ENCODE measurements around the gene SIX2. TPM values are rescaled to one million over a fixed set of nuclear protein-coding genes. Genes with fewer than 3 reads are reported as not detected.

The SIX2 gene
- total and polyA plus RNA-seq, 4 donors = not detected

GRCh38 chr2:45052388-45052928 is 43.2 kb upstream of the SIX2 start:
- no peak for DNase-seq (ENCODE audit: low spot score)
- WGBS = 91% methylated on average over 5 of the region's 5 CpGs
- Histone ChIP-seq H3K9ac (ENCODE audit: low read depth in 1 of 2, low read length in 2 of 2) (no peak overlapping the region), H3K36me3 (ENCODE audit: control insufficient read depth in 4 of 4, insufficient read depth in 3 of 4, low read depth in 1 of 4, low read length in 3 of 4) (no peaks in the 10 kb centered on the region), H3K27me3 (ENCODE audit: control insufficient read depth in 4 of 4, insufficient read depth in 4 of 4, low read length in 3 of 4) (no peaks in the 10 kb centered on the region), H3K4me1 (ENCODE audit: control insufficient read depth in 4 of 4, insufficient read depth in 4 of 4, low read length in 3 of 4) (no peaks in the 10 kb centered on the region), H3K4me3 (ENCODE audit: low read depth in 1 of 3, low read length in 3 of 3) (no peak overlapping the region), H3K27ac (ENCODE audit: low read depth in 1 of 2, low read length in 2 of 2) (no peak overlapping the region), H3K9me3 (ENCODE audit: control insufficient read depth in 4 of 4, low read length in 3 of 4) (no peaks in the 10 kb centered on the region)
- no peak for TF ChIP-seq FOXA1 (IDR thresholded peaks at IDR 0.05)
- no peak for TF ChIP-seq TAF1 (conservative IDR thresholded peaks at IDR 0.05)
- TF ChIP-seq HNF4G (IDR thresholded peaks at IDR 0.05) = no peak
- TF ChIP-seq HNF4A (conservative IDR thresholded peaks at IDR 0.05) = no peak
- no peak for TF ChIP-seq ZBTB33 (IDR thresholded peaks at IDR 0.05)
- TF ChIP-seq RAD21 (IDR thresholded peaks at IDR 0.05) = no peak
- TF ChIP-seq, protein P1, sequence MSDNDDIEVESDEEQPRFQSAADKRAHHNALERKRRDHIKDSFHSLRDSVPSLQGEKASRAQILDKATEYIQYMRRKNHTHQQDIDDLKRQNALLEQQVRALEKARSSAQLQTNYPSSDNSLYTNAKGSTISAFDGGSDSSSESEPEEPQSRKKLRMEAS (IDR thresholded peaks at IDR 0.05) = no peak
- TF ChIP-seq, protein P2, sequence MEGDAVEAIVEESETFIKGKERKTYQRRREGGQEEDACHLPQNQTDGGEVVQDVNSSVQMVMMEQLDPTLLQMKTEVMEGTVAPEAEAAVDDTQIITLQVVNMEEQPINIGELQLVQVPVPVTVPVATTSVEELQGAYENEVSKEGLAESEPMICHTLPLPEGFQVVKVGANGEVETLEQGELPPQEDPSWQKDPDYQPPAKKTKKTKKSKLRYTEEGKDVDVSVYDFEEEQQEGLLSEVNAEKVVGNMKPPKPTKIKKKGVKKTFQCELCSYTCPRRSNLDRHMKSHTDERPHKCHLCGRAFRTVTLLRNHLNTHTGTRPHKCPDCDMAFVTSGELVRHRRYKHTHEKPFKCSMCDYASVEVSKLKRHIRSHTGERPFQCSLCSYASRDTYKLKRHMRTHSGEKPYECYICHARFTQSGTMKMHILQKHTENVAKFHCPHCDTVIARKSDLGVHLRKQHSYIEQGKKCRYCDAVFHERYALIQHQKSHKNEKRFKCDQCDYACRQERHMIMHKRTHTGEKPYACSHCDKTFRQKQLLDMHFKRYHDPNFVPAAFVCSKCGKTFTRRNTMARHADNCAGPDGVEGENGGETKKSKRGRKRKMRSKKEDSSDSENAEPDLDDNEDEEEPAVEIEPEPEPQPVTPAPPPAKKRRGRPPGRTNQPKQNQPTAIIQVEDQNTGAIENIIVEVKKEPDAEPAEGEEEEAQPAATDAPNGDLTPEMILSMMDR (IDR thresholded peaks at IDR 0.05; ENCODE audit: low read depth, low read length, missing input control) = no peak
- no peak for TF ChIP-seq RXRA (IDR thresholded peaks at IDR 0.05)
- TF ChIP-seq FOXA2 (IDR thresholded peaks at IDR 0.05) = no peak
- no peak for TF ChIP-seq EGR1 (IDR thresholded peaks at IDR 0.05; ENCODE audit: low read depth in 2 of 2)

DNA sequence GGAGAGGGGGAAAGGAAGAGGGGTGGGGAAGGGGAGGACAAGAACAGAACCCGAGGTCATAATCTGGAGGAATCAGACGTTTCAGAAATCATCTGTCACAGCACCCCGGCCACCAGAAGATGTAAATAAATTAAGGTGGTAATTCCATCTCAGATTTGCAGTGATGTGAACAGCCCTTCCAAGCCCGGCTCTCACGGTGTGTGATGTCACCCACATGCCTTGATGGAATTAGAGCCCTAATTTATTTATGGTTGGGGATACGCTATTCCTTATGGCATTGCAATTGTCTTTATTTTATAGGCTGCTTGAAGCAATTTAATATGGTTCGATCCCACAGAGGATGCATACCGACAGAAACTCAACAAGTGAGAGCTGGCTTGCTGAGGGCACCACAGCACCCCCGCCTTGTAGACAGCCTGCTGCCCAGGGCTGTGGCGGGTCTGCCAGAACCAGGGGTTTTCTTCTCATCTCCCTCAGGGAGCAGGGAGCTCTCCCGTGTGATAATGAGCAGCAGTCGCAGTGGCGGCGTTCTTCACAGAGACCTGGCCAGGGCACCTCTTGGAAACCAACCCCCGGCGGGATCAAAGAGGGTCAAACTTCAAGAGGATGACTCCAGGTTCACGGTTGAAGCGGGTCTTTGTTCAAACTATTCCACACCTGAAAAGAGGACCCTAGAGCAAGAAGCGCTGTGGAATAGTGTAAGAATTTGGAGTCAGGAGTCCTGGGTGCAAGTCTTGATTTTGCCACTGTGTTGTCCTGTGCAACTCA is 40.5 kb upstream of the SIX2 start:
- Histone ChIP-seq H3K27ac (ENCODE audit: low read depth in 1 of 2, low read length in 2 of 2) (no peak overlapping the region), H3K27me3 (ENCODE audit: control insufficient read depth in 4 of 4, insufficient read depth in 4 of 4, low read length in 3 of 4) (no peaks in the 10 kb centered on the region), H3K9ac (ENCODE audit: low read depth in 1 of 2, low read length in 2 of 2) (no peak overlapping the region), H3K4me3 (ENCODE audit: low read depth in 1 of 3, low read length in 3 of 3) (no peak overlapping the region), H3K9me3 (ENCODE audit: control insufficient read depth in 4 of 4, low read length in 3 of 4) (no peaks in the 10 kb centered on the region), H3K4me1 (ENCODE audit: control insufficient read depth in 4 of 4, insufficient read depth in 4 of 4, low read length in 3 of 4) (no peaks in the 10 kb centered on the region), H3K36me3 (ENCODE audit: control insufficient read depth in 4 of 4, insufficient read depth in 3 of 4, low read depth in 1 of 4, low read length in 3 of 4) (no peaks in the 10 kb centered on the region)
- no peak for TF ChIP-seq RXRA (IDR thresholded peaks at IDR 0.05)
- TF ChIP-seq, protein P1 (IDR thresholded peaks at IDR 0.05) = no peak
- no peak for DNase-seq (ENCODE audit: low spot score)
- 84% methylated on average over 19 of the region's 19 CpGs for WGBS

- no peaks in the 10 kb centered on the region for H3K36me3 ChIP-seq (ENCODE audit: control insufficient read depth in 4 of 4, insufficient read depth in 3 of 4, low read depth in 1 of 4, low read length in 3 of 4)
- H3K4me3 ChIP-seq (ENCODE audit: low read depth in 1 of 3, low read length in 3 of 3) = no peak overlapping the region
- no peak overlapping the region for H3K27ac ChIP-seq (ENCODE audit: low read depth in 1 of 2, low read length in 2 of 2)
- 64% methylated on average over 4 of the region's 4 CpGs for WGBS
- H3K9me3 ChIP-seq (ENCODE audit: control insufficient read depth in 4 of 4, low read length in 3 of 4) = no peaks in the 10 kb centered on the region
- no peaks in the 10 kb centered on the region for H3K4me1 ChIP-seq (ENCODE audit: control insufficient read depth in 4 of 4, insufficient read depth in 4 of 4, low read length in 3 of 4)
- DNase-seq (ENCODE audit: low spot score) = no peak
- no peak overlapping the region for H3K9ac ChIP-seq (ENCODE audit: low read depth in 1 of 2, low read length in 2 of 2)
- H3K27me3 ChIP-seq (ENCODE audit: control insufficient read depth in 4 of 4, insufficient read depth in 4 of 4, low read length in 3 of 4) = no peaks in the 10 kb centered on the region
- no peak for TF ChIP-seq YY1 (IDR thresholded peaks at IDR 0.05)
- TF ChIP-seq FOXA2 (IDR thresholded peaks at IDR 0.05) = no peak
- no peak for TF ChIP-seq HNF4G (IDR thresholded peaks at IDR 0.05)
- no peak for TF ChIP-seq JUND (IDR thresholded peaks at IDR 0.05)
- no peak for TF ChIP-seq NR2F2 (IDR thresholded peaks at IDR 0.05)
- no peak for TF ChIP-seq SP1 (IDR thresholded peaks at IDR 0.05)
- TF ChIP-seq REST (IDR thresholded peaks at IDR 0.05) = no peak
- TF ChIP-seq GABPA (IDR thresholded peaks at IDR 0.05 in 1 of 2, conservative IDR thresholded peaks at IDR 0.05 in 1 of 2) = no peak
- no peak for TF ChIP-seq ZBTB33 (IDR thresholded peaks at IDR 0.05)
Observed at GRCh38 chr2:45047301-45047700, 38.0 kb upstream of the SIX2 start.
